Gastrocnemius medialis (tissue), 4 donors: ENCODE data around the gene ZNF506.

ENCODE experiments used
- CTCF ChIP-seq, 5 experiments: fragments of 450-650 bp in 3 of 5; fragments of 200-600 bp in 2 of 5; sonication (generic) in 2 of 5; IDR thresholded peaks in 4 of 5; conservative IDR thresholded peaks in 1 of 5; 1 replicate in 4 of 5; 2 replicates in 1 of 5; pipeline ENCODE4 v1.5.1; 2016 to 2019; ENCODE audit warnings: antibody characterized with exemption in 5 of 5, mild to moderate bottlenecking in 3 of 5, moderate library complexity in 3 of 5
- POLR2A ChIP-seq, 2 donors: fragments of 450-650 bp; IDR thresholded peaks; one replicate each; pipeline ENCODE4 v1.6.1; 2017; ENCODE audit warnings: antibody characterized with exemption in 2 of 2, mild to moderate bottlenecking in 2 of 2, moderate library complexity in 2 of 2

GRCh38 chr19:19758164-19758563, 63.4 kb downstream of the ZNF506 start:
- TF ChIP-seq CTCF (IDR thresholded peaks at IDR 0.05 in 4 of 5, conservative IDR thresholded peaks at IDR 0.05 in 1 of 5) (no peak), POLR2A (IDR thresholded peaks at IDR 0.05) (no peak)
